GM23338 (cell line): ENCODE data around the gene ARHGAP10. TPM values are rescaled to one million over a fixed set of nuclear protein-coding genes. Genes with fewer than 3 reads are reported as not detected.

Experiments
- ATAC-seq: fragments of 200-7000 bp; cut with Tn5 transposase; 3 replicates; pipeline ENCODE4 v1.9.1; 2020
- DNase-seq: peaks from one replicate; pipeline ENCODE4 v3.0.0-alpha.2; 2015; ENCODE audit warnings: low spot score
- H2AFZ ChIP-seq: fragments of 200-600 bp; sonication (generic); 2 replicates; pipeline ENCODE4 v1.8.0; 2016; ENCODE audit warnings: antibody characterized with exemption, mild to moderate bottlenecking, moderate library complexity
- H3F3A ChIP-seq: fragments of 200-600 bp; sonication (generic); replicated peaks from 2 replicates; pipeline ENCODE4 v1.8.0; 2017; ENCODE audit warnings: antibody characterized with exemption, mixed run types, low read depth
- H3K27ac ChIP-seq: fragments of 200-600 bp; sonication (generic); 2 replicates; pipeline ENCODE4 v1.6.1; 2016; ENCODE audit warnings: low read depth
- H3K27me3 ChIP-seq: fragments of 200-600 bp; sonication (generic); 2 replicates; pipeline ENCODE4 v1.8.0; 2016; ENCODE audit warnings: mild to moderate bottlenecking, mixed run types, moderate library complexity; ENCODE audit not compliant: insufficient read depth
- H3K36me3 ChIP-seq: fragments of 200-600 bp; sonication (generic); 2 replicates; pipeline ENCODE4 v1.8.0; 2016; ENCODE audit warnings: mild to moderate bottlenecking; ENCODE audit not compliant: insufficient read depth
- H3K4me1 ChIP-seq: fragments of 200-600 bp; sonication (generic); 2 replicates; pipeline ENCODE4 v1.8.0; 2016; ENCODE audit warnings: mild to moderate bottlenecking, moderate library complexity; ENCODE audit not compliant: insufficient read depth
- H3K4me2 ChIP-seq: fragments of 200-600 bp; sonication (generic); 2 replicates; pipeline ENCODE4 v1.7.1; 2017; ENCODE audit warnings: mixed run types
- H3K4me3 ChIP-seq: fragments of 200-600 bp; sonication (generic); 2 replicates; pipeline ENCODE4 v1.6.1; 2016; ENCODE audit warnings: mixed run types
- H3K79me2 ChIP-seq: fragments of 200-600 bp; sonication (generic); replicated peaks from 2 replicates; pipeline ENCODE4 v1.8.0; 2017; ENCODE audit warnings: mild to moderate bottlenecking; ENCODE audit not compliant: insufficient read depth
- H3K9me2 ChIP-seq: fragments of 200-600 bp; sonication (generic); 2 replicates; pipeline ENCODE4 v1.8.0; 2017; ENCODE audit not compliant: insufficient read depth
- H4K20me1 ChIP-seq: fragments of 200-600 bp; sonication (generic); replicated peaks from 2 replicates; pipeline ENCODE4 v1.8.0; 2017; ENCODE audit warnings: mild to moderate bottlenecking; ENCODE audit not compliant: insufficient read depth
- H3K27ac Mint-ChIP-seq: 2 replicates; pipeline ENCODE4 v1.8.0; 2020; ENCODE audit warnings: inconsistent platforms, mild to moderate bottlenecking, moderate library complexity, mixed read lengths
- H3K27me3 Mint-ChIP-seq: 3 replicates; pipeline ENCODE4 v1.8.0; 2022; ENCODE audit warnings: low read depth, mild to moderate bottlenecking, moderate library complexity, mixed read lengths, inconsistent platforms; ENCODE audit not compliant: insufficient read depth, poor library complexity
- H3K36me3 Mint-ChIP-seq: 3 replicates; pipeline ENCODE4 v1.8.0; 2021; ENCODE audit warnings: low read depth, mild to moderate bottlenecking, inconsistent platforms, moderate library complexity, mixed read lengths
- H3K4me1 Mint-ChIP-seq: 3 replicates; pipeline ENCODE4 v1.8.0; 2020; ENCODE audit warnings: mild to moderate bottlenecking, inconsistent platforms, mixed read lengths
- H3K4me3 Mint-ChIP-seq: 3 replicates; pipeline ENCODE4 v1.8.0; 2021; ENCODE audit warnings: moderate library complexity, mild to moderate bottlenecking, inconsistent platforms, mixed read lengths
- H3K9me3 Mint-ChIP-seq: 3 replicates; pipeline ENCODE4 v1.8.0; 2020; ENCODE audit warnings: moderate library complexity, mild to moderate bottlenecking, inconsistent platforms, mixed read lengths
- CREB1 ChIP-seq: fragments of 250-450 bp; sonication (Bioruptor Pico); IDR thresholded peaks from 2 replicates; pipeline ENCODE4 v1.5.0; 2020; ENCODE audit warnings: low read depth, mild to moderate bottlenecking, moderate library complexity
- CTCF ChIP-seq, 2 experiments: fragments of 200-600 bp in 1 of 2; sonication (generic) in 1 of 2; conservative IDR thresholded peaks; 2 replicates each; pipeline versions ENCODE4 v1.5.1 to v1.6.1; 2016 to 2017; ENCODE audit warnings: antibody characterized with exemption in 2 of 2, low read depth in 2 of 2, mild to moderate bottlenecking in 2 of 2, moderate library complexity in 1 of 2
- ETS1 ChIP-seq: IDR thresholded peaks from 2 replicates; pipeline ENCODE4 v1.6.1; 2016; ENCODE audit warnings: antibody characterized with exemption
- EZH2 ChIP-seq: fragments of 200-600 bp; sonication (generic); IDR thresholded peaks from one replicate; pipeline ENCODE4 v1.8.0; 2017; ENCODE audit warnings: antibody characterized with exemption, mild to moderate bottlenecking, low read depth; ENCODE audit not compliant: unreplicated experiment
- EZH2phosphoT487 ChIP-seq: fragments of 200-600 bp; sonication (generic); IDR thresholded peaks from one replicate; pipeline ENCODE4 v1.8.1; 2018; ENCODE audit warnings: antibody characterized with exemption; ENCODE audit not compliant: unreplicated experiment
- JUNB ChIP-seq: IDR thresholded peaks from one replicate; pipeline ENCODE4 v1.6.1; 2016; ENCODE audit warnings: antibody characterized with exemption; ENCODE audit not compliant: unreplicated experiment
- NANOG ChIP-seq: IDR thresholded peaks from 2 replicates; pipeline ENCODE4 v1.6.1; 2016; ENCODE audit warnings: antibody characterized with exemption, borderline replicate concordance
- POLR2AphosphoS5 ChIP-seq: IDR thresholded peaks from 2 replicates; pipeline ENCODE4 v1.6.1; 2016; ENCODE audit warnings: antibody characterized with exemption, low read depth
- REST ChIP-seq: IDR thresholded peaks from one replicate; pipeline ENCODE4 v1.6.1; 2018; ENCODE audit warnings: antibody characterized with exemption; ENCODE audit not compliant: unreplicated experiment
- STAT1 ChIP-seq: IDR thresholded peaks from one replicate; pipeline ENCODE4 v1.6.1; 2016; ENCODE audit warnings: antibody characterized with exemption; ENCODE audit not compliant: unreplicated experiment
- ZNF114 ChIP-seq: fragments of 250-450 bp; sonication (Bioruptor Pico); IDR thresholded peaks from 2 replicates; pipeline ENCODE4 v1.5.0; 2020; ENCODE audit warnings: mild to moderate bottlenecking, moderate library complexity
- ZNF331 ChIP-seq: fragments of 250-450 bp; sonication (Bioruptor Pico); IDR thresholded peaks from 2 replicates; pipeline ENCODE4 v1.5.0; 2020; ENCODE audit warnings: low read depth, mild to moderate bottlenecking, moderate library complexity
- ZNF462 ChIP-seq: fragments of 250-450 bp; sonication (Bioruptor Pico); IDR thresholded peaks from 2 replicates; pipeline ENCODE4 v1.5.0; 2020; ENCODE audit warnings: mild to moderate bottlenecking, moderate library complexity
- polyA plus RNA-seq: library from polyadenylated mRNA; unstranded; fragments of >200 nt; fragmentation: Nextera tagmentation; extraction: Ambion mirVana; gene quantifications from 2 replicates; pipeline ENCODE4 v1.2.1, GENCODE V29; 2016
- total RNA-seq: library from RNA; depleted of rRNA; stranded (reverse); fragments of >200 nt; shearing (Covaris generic); gene quantifications from 2 replicates; pipeline ENCODE4 v1.2.3, GENCODE V29; 2014

The ARHGAP10 gene
- total and polyA plus RNA-seq, 2 experiments from 2014 or later: 5.1 to 6.3 TPM

- Mint-ChIP-seq H3K9me3 (peaks cover 35% of the 10 kb centered on the region), H3K27ac (no peak overlapping the region), H3K4me3 (no peak overlapping the region), H3K36me3 (peaks cover 42% of the 10 kb centered on the region), H3K4me1 (peaks cover 2% of the 10 kb centered on the region; the same call in 2 of the 3 replicates), H3K27me3 (peaks cover 6% of the 10 kb centered on the region)
- DNase-seq (no peak), ATAC-seq (no peak)
- TF ChIP-seq ZNF331 (CRISPR knock-in tag) (no peak), EZH2phosphoT487 (no peak), REST (no peak), ETS1 (no peak), ZNF114 (no peak), CREB1 (no peak), POLR2AphosphoS5 (no peak), JUNB (no peak), EZH2 (no peak), CTCF (conservative IDR thresholded peaks at IDR 0.05; ENCODE audit: low read depth in 2 of 2) (no peak), STAT1 (no peak), NANOG (no peak), ZNF462 (no peak)
- no peak overlapping the region for H2AFZ ChIP-seq
- no peaks in the 10 kb centered on the region for H3K79me2 ChIP-seq
- no peak overlapping the region for H3K4me2 ChIP-seq
- H3K27ac ChIP-seq: no peak overlapping the region
- H3K9me2 ChIP-seq: no peaks in the 10 kb centered on the region
- H3K27me3 ChIP-seq: no peaks in the 10 kb centered on the region
- H3F3A ChIP-seq: no peaks in the 10 kb centered on the region
- no peaks in the 10 kb centered on the region for H3K4me1 ChIP-seq
- peaks cover 6% of the 10 kb centered on the region; the same call in 1 of the 2 replicates for H3K36me3 ChIP-seq
- H3K4me3 ChIP-seq: no peak overlapping the region
- H4K20me1 ChIP-seq: no peaks in the 10 kb centered on the region
These were observed 345.7 kb downstream of the ARHGAP10 start for GRCh38 chr4:148077581-148077980.
